ENCODE results near the gene PIEZO2.
A peak's percentile ranks its signal among the peaks of the same experiment; 100 is the strongest.

PIEZO2 gene

GRCh38 chr18:10751653-10752052 lies 397.7 kb downstream of the PIEZO2 start:
- no peak overlapping the region for H3K4me3 ChIP-seq (ENCODE audit: low read length)
- DNase-seq (ENCODE audit: low read depth, low spot score), result no peak

- H3K4me3 ChIP-seq (ENCODE audit: low read length), result no peak overlapping the region
- DNase-seq (ENCODE audit: low read depth, low spot score), result no peak
Measured at GRCh38 chr18:10750191-10751035, 399.0 kb downstream of the PIEZO2 start.

GRCh38 chr18:10748641-10749040 lies 400.7 kb downstream of the PIEZO2 start:
- DNase-seq (ENCODE audit: low read depth, low spot score), result no peak

GRCh38 chr18:10745971-10746370 lies 403.4 kb downstream of the PIEZO2 start:
- DNase-seq (ENCODE audit: low read depth, low spot score), result no peak
- H3K4me3 ChIP-seq (ENCODE audit: low read length), result no peak overlapping the region

More at GRCh38 chr18:10748641-10749040, 400.7 kb downstream of the PIEZO2 start:
- no peak overlapping the region for H3K4me3 ChIP-seq (ENCODE audit: low read length)

- peak; percentile 50 for DNase-seq (ENCODE audit: low read depth, low spot score)
- H3K4me3 ChIP-seq (ENCODE audit: low read length), result no peak overlapping the region
Measured at GRCh38 chr18:10745219-10745618, 404.1 kb downstream of the PIEZO2 start.

- H3K4me3 ChIP-seq (ENCODE audit: low read length), result no peak overlapping the region
- DNase-seq (ENCODE audit: low read depth, low spot score), result no peak
Measured at GRCh38 chr18:10743766-10744165, 405.6 kb downstream of the PIEZO2 start.

GRCh38 chr18:10739152-10739551 lies 410.2 kb downstream of the PIEZO2 start:
- no peak for DNase-seq (ENCODE audit: low read depth, low spot score)
- H3K4me3 ChIP-seq (ENCODE audit: low read length), result no peak overlapping the region

GRCh38 chr18:10736984-10737383 lies 412.4 kb downstream of the PIEZO2 start:
- no peak overlapping the region for H3K4me3 ChIP-seq (ENCODE audit: low read length)
- no peak for DNase-seq (ENCODE audit: low read depth, low spot score)

GRCh38 chr18:10732990-10733389 lies 416.4 kb downstream of the PIEZO2 start:
- no peak overlapping the region for H3K4me3 ChIP-seq (ENCODE audit: low read length)
- no peak for DNase-seq (ENCODE audit: low read depth, low spot score)

- DNase-seq (ENCODE audit: low read depth, low spot score), result no peak
- H3K4me3 ChIP-seq (ENCODE audit: low read length), result no peak overlapping the region
Measured at GRCh38 chr18:10727477-10727876, 421.9 kb downstream of the PIEZO2 start.

- DNase-seq (ENCODE audit: low read depth, low spot score), result no peak
- H3K4me3 ChIP-seq (ENCODE audit: low read length), result no peak overlapping the region
Measured at GRCh38 chr18:10726198-10727068, 422.9 kb downstream of the PIEZO2 start.

GRCh38 chr18:10724666-10725065 lies 424.7 kb downstream of the PIEZO2 start:
- no peak overlapping the region for H3K4me3 ChIP-seq (ENCODE audit: low read length)

GRCh38 chr18:10723496-10723895 lies 425.9 kb downstream of the PIEZO2 start:
- no peak overlapping the region for H3K4me3 ChIP-seq (ENCODE audit: low read length)
- no peak for DNase-seq (ENCODE audit: low read depth, low spot score)

More at GRCh38 chr18:10724666-10725065, 424.7 kb downstream of the PIEZO2 start:
- DNase-seq (ENCODE audit: low read depth, low spot score), result no peak

- no peak for DNase-seq (ENCODE audit: low read depth, low spot score)
- H3K4me3 ChIP-seq (ENCODE audit: low read length), result no peak overlapping the region
Measured at GRCh38 chr18:10718809-10719208, 430.6 kb downstream of the PIEZO2 start.

GRCh38 chr18:10715791-10716190 lies 433.6 kb downstream of the PIEZO2 start:
- no peak for DNase-seq (ENCODE audit: low read depth, low spot score)
- no peak overlapping the region for H3K4me3 ChIP-seq (ENCODE audit: low read length)

- H3K4me3 ChIP-seq (ENCODE audit: low read length), result no peak overlapping the region
- no peak for DNase-seq (ENCODE audit: low read depth, low spot score)
Measured at GRCh38 chr18:10713409-10713808, 436.0 kb downstream of the PIEZO2 start.

- H3K4me3 ChIP-seq (ENCODE audit: low read length), result no peak overlapping the region
- no peak for DNase-seq (ENCODE audit: low read depth, low spot score)
Measured at GRCh38 chr18:10707294-10707693, 442.1 kb downstream of the PIEZO2 start.

- no peak overlapping the region for H3K4me3 ChIP-seq (ENCODE audit: low read length)
- DNase-seq (ENCODE audit: low read depth, low spot score), result no peak
Measured at GRCh38 chr18:10705786-10706185, 443.6 kb downstream of the PIEZO2 start.

- DNase-seq (ENCODE audit: low read depth, low spot score), result no peak
- no peak overlapping the region for H3K4me3 ChIP-seq (ENCODE audit: low read length)
Measured at GRCh38 chr18:10705291-10705690, 444.1 kb downstream of the PIEZO2 start.

GRCh38 chr18:10702206-10702605 lies 447.2 kb downstream of the PIEZO2 start:
- no peak overlapping the region for H3K4me3 ChIP-seq (ENCODE audit: low read length)
- no peak for DNase-seq (ENCODE audit: low read depth, low spot score)
